Stimulated activated CD8-positive, alpha-beta memory T cell treated with anti-CD3 and anti-CD28 coated beads, Interleukin-15, amount 100 ng/mL, for 48 hours (primary cell): Measurements from ENCODE around the gene MAN1C1.

Experiments
- DNase-seq, 2 donors: peaks; one replicate each; pipeline ENCODE4 v3.0.0-alpha.2; 2020; ENCODE audit warnings: low read depth in 2 of 2

MAN1C1 gene

DNA sequence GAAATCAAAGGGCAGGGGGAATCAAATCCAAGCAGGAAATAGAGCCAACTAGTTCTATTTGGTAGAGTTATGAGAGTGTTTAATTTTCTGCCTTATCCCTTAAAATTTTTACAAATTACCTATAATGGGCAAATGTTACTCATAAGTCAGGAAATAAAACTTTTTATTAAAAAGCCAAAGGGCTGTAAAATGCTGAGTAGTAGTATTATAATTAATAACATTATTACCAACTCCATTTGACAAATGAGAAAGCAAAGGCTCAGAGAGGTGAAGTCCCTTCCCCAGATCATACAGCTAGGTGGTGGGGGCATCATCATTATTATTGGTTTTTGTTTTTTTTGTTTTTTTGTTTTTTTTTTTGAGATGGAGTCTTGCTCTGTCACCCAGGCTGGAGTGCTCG lies 186.8 kb downstream of the MAN1C1 start:
- DNase-seq = no peak

DNA sequence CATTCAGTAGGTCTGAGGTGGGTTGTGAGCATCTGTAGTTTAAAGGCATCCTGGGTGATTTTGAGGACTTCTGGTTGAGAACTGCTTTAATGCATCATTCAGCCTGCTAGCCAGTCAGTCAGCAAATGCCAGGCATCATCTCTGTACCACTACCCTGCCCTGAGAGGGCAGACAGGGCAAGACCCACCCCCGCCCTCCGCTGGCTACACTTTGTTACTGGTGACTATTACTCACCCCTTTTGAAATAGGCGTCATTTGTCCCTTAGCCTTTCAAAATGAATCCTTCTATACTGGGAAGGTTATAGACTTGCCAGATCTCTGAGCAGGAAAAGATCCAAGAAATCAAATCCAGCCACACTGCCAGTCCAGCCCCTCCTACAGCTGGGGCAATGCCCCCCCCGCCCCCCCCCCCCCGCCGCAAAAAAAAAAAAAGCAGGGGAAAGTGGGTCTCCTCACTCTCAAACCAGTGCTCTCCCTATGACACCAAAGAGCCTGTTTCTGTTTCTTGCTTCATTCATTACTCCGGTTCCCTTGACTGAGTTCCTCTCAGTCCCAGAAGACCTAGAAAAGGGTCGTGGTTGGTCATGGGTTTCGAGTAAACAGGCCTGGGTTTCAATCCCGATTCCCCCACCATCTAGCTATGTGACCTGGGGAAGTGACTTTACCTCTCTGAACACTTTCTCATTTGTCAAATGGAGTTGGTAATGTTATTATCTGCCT lies 187.8 kb downstream of the MAN1C1 start:
- DNase-seq = peak in 1 of 2 donors; percentile 51

DNA sequence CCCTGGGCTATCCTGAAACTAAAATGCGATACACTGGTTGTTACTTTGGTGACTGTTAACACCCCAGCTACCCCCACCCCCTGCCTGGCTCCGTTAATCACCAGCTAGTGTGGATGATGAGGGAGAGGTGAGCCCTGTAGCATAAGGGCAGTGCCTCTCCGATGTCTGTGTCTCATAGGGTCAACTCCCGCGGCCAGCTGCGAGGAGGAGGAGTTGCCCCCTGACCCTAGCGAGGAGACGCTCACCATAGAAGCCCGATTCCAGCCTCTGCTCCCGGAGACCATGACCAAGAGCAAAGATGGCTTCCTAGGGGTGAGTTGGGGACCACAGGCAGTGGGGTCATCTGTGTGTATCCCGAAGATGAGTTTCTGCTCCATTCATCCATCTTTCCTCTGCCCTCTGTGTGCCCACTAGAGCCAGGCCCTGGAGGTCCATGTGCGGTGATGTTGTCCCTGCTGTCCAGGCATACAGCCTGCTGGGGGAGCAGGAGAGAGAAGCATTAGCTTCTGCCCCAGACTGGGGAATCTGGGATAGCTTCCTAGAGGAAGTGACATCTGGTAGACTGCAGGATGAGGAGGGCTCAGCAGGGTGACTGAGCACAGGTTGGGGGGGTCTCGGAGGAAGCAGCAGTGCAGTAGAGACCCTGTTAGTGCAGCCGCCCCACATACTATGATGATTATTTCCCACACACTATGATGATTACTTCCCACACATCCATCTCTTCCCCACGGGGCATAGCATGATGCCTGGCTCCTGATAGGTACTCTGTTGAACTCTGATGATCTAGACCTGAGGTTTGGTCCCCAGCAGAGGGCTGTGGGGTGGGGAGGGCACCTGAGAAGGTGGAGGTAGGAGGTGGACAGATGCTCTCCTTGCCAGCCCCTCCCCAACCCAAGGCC lies 188.6 kb downstream of the MAN1C1 start:
- DNase-seq = no peak

DNA sequence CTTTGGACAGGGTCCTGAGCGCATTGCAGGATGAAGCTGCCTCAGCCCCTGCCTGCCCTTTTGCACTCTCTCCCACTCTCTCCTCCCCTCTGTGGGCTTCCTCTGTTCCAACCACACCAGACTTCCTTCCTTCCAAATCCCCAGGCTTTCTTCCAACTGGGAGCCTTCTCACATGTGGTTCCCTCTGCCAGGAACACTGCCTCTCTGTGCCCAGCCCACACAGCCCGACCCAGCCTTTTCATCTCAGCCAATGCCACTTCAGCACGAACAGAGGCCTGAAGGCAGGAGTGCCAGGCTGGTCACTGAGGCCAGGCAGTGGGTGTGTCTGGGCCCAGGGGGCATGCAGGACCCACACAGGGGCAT lies 189.3 kb downstream of the MAN1C1 start:
- DNase-seq = no peak

DNA sequence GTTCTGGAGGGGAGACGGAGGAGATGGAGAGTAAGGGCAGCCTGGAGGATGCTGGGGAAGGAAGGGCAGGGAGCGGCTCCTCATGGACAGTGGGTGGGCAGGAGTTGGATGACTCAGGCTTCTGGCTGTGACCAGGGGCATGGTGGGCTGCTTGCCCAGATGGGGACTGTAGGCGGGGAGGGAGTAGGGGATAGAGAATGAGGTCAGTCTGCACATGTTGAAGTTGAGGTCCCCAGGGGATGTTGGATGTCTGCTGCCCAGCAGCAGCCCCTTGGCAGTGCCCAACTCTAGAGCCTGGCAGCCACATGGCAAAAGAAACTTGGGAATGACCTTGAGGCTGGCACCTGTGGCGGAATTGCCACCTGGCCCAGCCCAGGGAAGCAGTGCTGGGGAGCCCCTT lies 189.8 kb downstream of the MAN1C1 start:
- DNase-seq = no peak

DNA sequence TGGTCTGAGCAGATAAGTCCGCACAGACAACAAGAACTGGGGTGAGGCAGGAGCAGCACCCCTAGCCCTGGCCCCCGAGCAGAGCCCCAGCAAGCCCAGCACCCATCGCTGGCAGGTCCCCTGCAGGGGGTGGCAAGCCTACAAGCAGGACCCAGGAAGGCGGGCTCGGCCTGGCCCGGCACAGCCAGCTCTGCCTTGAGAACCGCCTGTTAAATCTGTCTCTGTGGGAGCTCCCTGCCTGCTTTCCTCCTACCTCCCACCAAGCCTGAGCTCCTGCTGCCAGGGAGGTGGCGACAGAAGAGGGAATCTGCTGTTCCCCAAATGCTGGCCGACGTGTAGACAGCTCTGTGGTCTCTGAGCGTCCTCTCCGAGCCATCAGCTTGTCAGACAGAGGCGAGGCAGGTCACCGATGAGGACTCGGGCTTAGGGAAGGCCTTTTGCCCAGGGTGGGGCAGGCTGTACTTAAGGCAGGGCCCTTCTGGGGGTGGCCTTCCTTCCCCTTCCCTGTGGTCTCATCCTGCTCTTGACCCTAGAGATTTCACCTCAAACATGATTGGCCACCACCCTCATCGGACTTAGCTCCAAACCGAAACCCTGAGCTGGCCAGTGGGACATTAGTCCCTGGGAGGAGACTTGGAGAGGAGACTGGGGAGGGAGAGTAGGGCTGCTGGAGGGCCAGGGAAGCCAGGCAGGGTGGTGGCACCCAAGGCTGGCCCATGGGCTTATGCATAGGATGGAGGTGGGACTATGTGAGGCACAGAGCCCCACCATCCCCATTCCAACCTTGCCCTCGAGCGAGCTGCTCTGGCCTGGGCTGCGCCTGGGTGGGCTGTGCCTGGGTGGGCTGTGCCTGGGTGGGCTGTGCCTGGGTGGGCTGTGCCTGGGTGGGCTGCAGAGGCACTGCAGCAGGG lies 191.1 kb downstream of the MAN1C1 start:
- DNase-seq = no peak

DNA sequence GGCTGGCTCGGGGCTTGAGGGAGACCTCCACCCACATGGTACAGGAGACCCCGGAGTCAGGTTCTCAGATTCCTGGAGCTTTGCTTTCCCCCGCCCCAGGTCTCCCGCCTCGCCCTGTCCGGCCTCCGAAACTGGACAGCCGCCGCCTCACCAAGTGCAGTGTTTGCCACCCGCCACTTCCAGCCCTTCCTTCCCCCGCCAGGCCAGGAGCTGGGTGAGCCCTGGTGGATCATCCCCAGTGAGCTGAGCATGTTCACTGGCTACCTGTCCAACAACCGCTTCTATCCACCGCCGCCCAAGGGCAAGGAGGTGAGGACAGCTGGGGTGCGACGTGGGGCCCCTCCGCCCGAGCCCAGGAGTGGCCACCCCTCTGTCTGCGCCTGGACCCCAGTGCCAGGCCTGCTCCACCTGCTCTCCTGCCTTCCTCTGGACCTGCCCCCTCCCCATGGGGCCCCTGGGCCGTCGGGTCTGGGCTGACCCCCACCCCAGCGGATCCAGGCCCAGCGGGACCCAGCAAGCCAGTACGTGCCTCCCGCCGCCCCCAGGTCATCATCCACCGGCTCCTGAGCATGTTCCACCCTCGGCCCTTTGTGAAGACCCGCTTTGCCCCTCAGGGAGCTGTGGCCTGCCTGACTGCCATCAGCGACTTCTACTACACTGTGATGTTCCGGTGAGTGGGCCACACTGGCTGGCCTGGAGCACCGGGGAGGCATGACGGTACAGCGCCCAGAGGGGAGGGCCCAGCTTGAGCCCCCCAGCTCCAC lies 192.1 kb downstream of the MAN1C1 start:
- no peak for DNase-seq

DNA sequence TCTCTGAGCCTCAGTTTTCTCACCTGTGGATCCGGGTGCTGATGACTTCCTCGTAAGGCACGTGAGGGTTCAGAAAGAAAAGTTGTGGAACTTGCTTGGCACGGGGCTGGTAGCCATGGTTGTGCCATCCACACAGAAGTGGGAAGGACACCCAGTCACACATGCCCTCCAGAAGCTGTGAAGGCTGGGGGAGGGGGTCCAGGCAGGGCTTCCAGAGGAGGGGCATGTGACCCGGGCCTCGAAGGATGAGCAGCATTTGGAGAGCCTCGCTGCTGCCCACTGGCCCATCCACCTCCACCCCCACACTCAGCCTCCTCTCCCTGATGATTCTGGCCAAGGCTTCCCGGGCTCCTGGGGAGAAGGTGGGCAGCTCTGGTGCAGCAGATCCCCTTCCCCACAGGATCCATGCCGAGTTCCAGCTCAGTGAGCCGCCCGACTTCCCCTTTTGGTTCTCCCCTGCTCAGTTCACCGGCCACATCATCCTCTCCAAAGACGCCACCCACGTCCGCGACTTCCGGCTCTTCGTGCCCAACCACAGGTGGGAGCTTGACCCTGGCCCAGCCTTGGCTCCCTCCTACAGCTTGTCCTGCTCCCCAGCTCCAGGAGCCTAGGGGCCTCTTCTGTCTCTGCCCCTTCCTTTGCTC lies 192.8 kb downstream of the MAN1C1 start:
- DNase-seq = no peak

DNA sequence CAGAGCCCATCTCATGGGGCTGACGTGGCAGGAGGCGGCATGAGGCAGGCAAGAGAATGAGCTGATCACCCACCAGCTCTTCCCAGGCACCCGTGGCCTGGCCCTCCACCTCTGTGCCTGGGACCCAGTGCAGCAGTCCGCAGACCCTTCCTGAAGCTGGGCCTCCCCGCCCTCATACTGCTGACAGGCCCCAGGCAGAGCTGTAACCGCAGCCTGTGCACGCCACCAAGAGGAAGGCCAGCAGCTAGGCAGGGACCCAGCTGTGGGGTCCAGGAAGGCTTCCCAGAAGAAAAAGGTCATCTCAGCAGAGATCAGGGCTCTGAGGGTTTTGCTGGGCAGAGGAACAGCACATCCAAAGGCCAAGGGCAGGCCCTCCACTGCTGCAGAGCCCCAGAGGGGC lies 193.3 kb downstream of the MAN1C1 start:
- DNase-seq = no peak

DNA sequence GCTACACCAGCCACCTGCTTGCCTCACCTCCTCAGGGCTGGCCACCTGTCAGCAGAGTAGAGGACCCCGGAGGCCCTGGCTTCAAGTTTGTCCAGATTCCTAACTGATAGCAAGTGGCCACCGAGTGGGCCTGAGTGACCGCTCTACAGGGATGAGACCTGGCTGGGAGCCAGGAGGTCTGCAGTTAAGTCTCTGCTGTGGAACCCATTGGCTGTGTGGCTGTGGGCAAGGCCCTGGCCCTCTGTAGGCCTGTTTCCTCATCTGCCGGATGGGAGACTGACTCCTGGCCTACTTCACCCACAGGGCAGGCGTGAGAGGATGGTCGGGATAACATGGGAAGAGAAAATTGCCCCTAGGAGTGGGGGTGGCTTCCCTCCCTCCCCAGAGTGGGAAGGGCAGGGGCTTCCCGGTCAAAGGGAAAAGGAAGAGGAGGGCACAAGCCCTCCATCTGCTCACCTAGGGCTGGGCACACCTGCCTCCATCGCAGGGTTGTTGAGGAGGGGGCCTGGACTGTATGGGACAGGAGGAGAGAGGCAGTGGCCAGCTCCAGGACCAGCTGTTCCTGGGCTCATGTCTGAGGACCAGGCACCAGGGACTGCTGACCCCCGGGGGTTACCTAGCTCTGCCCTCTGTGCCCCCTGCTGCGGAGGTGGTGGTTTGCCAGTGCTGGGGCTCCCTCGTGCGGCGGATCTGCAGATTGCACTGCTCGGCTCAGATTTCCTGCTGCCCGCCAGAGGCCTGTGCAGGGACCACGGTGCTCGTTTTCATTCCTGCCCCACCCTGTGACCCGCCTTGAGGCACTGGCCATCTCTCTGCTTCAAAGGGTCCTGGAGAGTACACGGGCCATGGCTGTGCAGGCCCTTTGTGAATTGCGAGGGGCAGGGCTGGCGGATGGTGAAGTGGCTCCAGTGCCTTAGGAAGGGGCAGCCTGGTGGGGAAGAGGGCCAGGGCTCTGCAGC lies 194.0 kb downstream of the MAN1C1 start:
- peak; percentile 52 to 54 for DNase-seq

DNA sequence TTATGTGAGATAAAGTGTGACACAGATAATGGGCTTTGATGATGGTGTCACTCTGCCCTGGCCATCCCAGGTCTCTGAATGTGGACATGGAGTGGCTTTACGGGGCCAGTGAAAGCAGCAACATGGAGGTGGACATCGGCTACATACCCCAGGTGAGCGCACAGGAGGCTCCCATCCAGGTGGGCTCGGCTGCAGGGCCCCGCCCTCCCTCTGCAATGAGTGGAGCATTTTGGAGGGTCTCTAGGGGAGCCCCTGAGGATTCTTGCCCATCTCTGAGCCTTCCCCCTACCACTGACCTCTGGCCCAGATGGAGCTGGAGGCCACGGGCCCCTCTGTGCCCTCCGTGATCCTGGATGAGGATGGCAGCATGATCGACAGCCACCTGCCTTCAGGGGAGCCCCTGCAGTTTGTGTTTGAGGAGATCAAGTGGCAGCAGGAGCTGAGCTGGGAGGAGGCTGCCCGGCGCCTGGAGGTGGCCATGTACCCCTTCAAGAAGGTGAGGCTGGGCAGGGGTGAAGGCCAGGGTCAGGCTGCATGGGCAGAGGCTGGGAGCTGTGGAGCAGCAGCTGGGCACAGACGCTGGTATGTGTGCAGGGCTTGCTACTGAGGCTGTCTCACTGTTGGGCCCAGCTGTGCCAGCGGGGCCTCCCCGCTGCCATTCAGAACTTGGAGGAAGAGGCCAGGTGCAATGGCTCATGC lies 194.9 kb downstream of the MAN1C1 start:
- DNase-seq = no peak

DNA sequence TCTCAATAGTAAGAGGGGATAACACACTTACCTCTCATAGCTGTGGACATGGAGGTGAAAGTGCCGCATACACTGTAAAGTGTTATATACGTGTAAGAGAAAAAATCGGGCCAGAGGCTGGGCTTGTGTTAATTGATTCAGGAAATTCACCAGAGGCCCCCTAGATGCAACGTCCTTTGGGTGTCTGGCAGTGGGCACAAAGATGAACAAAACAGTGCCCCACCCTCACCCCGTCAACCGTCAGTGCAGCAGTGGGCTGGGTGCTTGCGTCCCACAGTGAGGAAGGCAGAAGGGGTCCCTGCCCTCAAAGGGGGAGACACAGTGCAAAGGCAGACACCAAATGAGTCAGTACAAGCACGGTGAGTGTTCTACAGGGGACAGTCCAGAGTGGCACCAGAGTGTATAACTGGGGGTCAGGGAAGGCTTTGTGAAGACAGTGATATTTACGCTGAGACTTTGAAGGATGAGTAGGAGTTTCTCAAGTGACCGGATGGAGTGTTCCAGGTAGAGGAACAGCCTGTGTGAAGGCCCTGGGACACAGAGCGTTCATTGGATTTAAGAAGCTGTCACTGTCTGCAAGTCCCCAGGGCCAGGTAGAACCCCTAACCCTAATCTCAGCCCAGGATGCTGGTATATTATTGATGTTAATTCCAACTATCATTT lies 196.6 kb downstream of the MAN1C1 start:
- DNase-seq = no peak

DNA sequence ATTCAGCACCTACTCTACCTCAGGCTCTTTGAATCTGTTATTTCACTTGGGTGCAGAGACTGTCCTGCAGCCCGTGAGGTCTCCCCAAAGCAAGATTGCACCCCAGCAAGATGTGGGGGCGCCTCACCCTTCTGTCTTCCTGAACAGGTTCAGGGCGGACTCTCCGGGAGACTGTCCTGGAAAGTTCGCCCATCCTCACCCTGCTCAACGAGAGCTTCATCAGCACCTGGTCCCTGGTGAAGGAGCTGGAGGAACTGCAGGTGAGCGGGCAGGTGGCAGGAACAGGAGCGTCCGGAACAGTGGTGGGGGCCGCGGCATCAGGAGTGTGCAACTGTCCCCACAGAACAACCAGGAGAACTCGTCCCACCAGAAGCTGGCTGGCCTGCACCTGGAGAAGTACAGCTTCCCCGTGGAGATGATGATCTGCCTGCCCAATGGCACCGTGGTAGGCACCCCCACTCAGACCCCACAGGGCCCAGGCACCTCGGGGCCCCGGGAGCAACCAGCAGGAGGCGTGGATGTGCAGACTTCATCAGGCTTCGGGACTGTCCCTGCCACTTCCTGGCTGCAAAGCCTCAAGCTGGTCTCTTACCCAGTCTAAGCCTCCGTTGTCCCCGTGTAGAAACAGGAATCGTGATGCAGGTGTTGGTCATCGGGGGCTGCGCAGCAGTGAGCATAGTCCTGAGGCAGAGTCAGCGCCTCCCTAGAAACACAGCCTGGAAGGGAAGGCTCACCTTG lies 197.3 kb downstream of the MAN1C1 start:
- no peak for DNase-seq

DNA sequence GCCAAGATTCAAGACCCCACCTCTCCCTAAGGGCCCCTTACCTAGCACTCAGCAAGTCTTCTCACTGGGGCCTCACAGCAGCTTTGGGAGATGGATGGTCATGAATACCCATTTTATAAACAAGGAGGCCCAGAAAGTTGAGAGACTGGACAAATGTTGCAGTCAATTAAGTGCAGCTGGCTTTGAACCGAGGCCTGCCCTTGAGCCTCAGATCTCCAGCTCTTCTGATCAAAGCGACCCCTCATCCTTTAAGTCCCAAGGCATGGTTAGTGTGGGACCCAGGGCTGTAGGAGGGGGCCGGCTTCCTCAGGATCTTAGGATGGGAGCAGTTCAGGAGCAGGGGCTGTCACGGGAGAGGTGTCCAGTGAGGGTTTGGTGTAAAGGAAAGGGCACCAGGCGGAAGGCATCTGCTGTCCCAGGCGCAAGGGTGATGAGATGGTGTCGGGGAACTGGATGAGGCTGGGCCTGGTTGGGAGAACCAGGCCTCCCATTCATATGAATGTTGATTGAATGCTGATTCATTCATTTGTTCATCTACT lies 198.0 kb downstream of the MAN1C1 start:
- DNase-seq = no peak

DNA sequence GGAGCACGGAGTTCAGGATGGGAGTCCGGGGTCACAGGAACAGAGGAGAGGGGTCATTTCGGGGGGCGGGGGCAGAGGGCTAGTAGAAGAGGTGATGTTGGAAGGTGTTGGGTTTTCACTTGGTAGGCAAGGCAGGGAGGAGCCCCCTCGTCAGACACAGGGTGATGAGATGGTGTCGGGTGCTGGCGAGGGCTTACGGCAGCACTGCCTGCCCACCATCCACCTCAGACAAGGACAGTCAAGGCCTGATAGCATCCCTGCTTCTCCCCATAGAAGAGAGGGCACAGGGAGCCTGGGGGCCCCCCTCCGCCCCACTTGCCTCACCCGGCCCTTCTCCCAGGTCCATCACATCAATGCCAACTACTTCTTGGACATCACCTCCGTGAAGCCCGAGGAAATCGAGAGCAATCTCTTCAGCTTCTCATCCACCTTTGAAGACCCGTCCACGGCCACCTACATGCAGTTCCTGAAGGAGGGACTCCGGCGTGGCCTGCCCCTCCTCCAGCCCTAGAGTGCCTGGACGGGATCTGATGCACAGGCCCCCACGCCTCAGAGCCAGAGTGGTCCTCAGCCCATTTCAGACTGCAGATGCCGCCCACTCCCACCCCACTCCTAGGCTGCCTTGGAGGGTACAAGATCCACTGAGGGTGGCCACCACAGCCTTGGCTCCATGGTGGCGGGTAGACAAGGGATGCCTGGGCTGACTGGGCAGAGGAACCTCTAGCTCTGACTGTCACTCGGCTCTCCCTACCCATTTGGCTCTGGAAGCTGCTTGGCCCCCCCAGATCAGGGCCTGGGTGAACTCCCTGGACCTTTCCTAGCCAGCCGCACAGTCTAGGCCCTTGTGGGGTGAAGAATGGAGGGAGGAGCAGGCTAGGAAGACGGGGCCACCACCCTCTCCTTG lies 198.9 kb downstream of the MAN1C1 start:
- no peak for DNase-seq

DNA sequence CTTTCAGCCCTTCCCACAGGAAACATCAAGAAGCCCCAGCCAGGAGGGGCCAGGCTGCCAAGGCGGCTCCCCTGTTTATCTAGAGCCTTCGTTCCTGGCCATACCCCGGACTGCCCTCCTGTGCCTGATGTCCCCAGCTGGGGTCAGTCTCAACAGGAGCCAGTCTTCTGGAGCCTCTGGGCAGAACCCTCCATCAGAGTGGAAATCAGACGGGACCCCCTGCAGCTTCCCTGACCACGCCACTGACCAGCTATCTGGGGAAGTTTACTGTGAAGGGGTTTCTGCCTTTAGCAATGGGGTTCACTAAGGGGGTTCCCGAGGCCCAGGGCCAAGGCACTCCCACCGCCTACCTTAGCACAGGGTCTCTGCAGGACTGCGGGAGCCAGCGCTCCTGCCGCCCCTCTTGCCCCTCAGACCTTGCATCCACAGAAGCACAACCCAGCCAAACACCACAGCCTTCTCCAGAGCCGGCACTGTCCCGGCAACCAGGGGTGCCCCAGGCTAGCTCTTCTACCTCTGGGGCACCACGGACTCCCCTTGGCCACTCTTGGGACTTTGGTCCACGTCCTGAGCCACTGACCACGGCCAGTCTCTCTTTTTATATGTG lies 199.6 kb downstream of the MAN1C1 start:
- DNase-seq = no peak
